Effector CD4-positive, alpha-beta T cell (primary cell): ENCODE measurements around the gene DDI1.
"Not testable (repeated sequence)": the region's sequence is repeated elsewhere in the genome, so short reads cannot be mapped to it uniquely, and the experiment has no call there.

Experiments used
- DNase-seq: peaks from one replicate; pipeline ENCODE4 v3.0.0-alpha.2; 2020

Gene DDI1

DNA sequence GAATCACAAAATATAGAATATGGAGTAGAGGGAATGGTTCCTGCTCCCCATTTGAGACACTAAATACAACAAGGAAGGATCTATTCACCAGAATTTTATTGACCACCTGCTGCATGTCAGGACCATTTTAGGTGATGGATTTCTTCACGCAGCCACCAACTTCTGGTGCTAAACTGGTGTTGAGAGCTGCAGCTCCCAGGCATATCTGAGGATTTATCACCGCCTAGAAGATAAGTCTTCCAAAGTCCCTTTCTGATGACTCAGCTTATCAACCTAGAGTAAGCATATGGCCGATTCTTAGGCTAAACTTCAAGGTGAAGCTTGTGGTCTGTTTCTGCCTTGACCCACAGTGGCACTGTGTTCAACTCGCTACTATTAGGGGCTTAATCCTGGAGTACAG lies 6.7 kb downstream of the DDI1 start:
- DNase-seq: no peak

GRCh38 chr11:104043678-104044239 lies 7.3 kb downstream of the DDI1 start:
- DNase-seq: no peak

DNA sequence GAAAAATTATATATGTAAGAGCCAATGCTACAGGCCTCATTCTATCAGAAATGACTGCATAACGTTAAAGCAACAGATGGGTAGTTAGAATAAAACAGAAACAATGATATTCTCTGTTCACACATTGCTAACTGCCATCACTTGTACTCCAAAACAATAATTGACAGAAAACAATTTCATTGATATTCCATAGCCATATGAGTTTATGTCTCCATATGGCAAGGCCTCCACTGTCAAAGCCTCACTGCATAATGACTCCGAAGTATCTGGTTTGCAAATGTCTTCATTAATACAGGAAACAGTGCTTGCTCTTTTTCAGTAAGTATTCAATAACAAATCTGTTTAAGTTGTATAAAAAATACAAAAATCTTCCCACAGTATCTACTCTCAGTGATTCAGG lies 9.9 kb downstream of the DDI1 start:
- no peak for DNase-seq

DNA sequence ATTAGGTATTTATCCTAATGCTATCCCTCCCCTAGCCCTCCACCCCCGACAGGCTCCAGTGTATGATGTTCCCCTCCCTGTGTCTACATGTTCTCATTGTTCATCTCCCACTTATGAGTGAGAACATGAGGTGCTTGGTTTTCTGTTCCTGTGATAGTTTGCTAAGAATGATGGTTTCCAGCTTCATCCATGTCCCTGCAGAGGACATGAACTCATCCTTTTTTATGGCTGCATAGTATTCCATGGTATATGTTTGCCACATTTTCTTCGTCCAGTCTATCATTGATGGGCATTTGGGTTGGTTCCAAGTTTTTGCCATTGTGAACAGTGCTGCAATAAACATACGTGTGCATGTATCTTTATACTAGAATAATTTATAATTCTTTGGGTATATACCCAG lies 10.4 kb downstream of the DDI1 start:
- not testable (repeated sequence) for DNase-seq

DNA sequence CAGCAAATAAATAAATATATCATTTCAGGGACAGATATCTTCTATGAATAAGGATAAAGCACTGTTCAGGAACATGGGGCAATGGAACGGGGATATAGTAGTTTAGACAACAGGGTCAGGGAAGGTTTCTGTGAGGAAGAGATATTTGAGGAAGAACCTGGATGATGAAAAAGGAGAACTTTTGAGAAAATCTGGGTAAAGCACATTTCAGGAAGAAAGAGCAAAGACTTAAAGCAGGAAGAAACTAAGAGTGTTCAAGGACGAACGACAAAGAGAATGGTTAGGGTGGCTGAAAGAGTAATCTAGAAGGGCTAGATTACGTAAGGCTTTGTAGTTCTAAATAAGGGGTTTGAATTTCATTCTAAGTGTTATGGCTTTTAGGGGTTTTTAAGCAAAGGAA lies 12.7 kb downstream of the DDI1 start:
- no peak for DNase-seq

DNA sequence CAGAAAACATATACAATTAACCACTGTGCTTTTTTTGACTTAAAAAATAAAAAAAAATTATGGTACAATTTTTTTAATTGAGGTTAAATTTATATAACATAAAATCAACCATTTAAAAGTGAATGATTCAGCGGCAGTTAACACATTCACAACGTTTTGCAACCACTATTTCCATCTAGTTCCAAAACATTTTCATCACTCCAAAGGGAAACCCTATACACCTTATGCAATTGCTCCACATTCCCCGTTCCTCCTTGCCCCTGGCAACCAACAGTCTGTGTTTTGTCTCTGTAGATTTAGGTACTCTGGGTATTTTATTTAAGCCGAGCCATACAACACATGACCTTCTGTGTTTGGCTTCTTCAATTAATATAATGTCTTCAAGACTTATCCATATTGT lies 15.3 kb downstream of the DDI1 start:
- no peak for DNase-seq

GRCh38 chr11:104053743-104054478 lies 17.5 kb downstream of the DDI1 start:
- DNase-seq: no peak

DNA sequence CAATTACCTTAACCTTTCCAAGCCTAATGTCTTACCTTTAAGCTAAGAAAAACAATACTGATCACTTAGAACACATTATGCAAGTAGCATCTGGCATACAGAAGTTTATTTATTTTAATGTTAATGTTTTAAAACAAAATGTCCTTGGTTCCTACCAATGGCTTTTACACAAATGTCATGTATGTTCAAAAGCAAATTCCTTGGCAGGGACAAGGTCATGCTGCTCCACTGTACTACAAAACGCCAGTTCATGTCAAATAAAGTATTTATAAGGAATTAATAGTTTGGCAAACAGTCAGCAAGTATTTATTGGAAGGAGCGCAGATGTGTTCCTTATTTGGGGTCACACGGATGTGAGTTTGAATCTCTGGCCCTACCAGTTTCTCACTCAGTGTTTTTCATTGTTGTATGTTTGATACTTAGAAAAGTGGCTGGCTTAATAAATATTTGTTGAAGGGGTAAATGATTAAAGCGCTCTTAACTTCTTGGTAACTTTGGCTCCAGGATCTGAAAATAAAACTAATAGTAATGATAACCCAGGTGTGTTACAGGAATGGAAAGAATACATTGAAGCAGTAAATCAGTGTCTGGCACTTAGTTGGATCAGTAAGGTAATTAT lies 18.6 kb downstream of the DDI1 start:
- no peak for DNase-seq

DNA sequence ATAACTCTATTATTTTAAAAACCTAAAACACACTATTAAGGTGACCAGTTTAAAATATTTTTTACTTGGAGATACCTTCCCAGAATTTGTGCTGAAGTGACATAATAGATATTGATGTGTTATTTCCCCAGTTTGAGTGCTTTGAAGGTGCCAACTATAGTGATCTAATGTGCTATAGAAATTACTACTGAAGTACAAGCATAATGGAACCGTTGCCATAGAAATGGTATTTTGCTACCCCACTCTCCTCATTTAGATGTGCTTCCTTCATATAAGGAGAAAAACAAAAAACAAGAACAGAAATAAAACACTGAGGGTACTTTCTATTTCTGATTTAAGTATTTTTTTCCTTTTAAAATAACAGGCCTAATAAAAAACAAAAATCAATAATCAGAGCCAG lies 19.2 kb downstream of the DDI1 start:
- DNase-seq: no peak

DNA sequence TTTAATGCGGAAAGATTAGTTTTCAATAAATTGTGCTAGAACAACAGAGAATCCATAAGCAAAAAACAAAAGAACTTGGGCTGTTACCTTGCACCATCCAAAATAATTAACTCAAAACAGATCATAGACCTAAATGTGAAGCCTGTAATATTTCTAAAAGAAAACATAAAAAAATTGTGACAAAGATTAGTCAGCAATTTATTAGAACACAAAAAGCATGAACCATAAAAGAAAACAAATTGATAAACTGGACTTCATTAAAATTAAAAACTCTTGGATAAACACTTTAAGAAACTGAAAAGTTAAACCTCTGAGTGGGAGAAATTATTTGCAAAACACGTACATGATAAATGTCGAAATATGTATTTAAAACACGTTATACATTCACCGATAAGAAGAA lies 21.5 kb downstream of the DDI1 start:
- no peak for DNase-seq

DNA sequence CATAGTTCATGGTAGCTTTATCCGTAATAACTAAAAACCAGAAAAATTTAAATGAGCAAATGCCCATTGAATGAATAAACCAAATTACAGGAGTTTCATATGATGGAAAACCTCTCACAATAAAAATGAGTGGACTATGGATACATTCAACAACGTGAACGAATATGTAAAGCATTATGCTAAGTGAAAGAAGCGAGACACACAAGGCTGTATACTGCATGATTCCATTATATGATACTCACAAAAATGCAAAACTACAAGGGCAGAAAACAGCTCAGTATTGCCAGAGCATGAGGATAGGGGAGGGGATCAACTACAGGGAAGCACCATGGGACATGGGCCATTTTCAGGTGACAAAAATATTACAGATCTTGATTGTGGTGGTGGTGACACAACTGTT lies 22.2 kb downstream of the DDI1 start:
- no peak for DNase-seq

GRCh38 chr11:104060004-104060794 lies 23.8 kb downstream of the DDI1 start:
- no peak for DNase-seq

- DNase-seq: no peak
Observed at GRCh38 chr11:104060820-104061219, 24.4 kb downstream of the DDI1 start.

- no peak for DNase-seq
Observed at GRCh38 chr11:104061853-104062521, 25.5 kb downstream of the DDI1 start.

DNA sequence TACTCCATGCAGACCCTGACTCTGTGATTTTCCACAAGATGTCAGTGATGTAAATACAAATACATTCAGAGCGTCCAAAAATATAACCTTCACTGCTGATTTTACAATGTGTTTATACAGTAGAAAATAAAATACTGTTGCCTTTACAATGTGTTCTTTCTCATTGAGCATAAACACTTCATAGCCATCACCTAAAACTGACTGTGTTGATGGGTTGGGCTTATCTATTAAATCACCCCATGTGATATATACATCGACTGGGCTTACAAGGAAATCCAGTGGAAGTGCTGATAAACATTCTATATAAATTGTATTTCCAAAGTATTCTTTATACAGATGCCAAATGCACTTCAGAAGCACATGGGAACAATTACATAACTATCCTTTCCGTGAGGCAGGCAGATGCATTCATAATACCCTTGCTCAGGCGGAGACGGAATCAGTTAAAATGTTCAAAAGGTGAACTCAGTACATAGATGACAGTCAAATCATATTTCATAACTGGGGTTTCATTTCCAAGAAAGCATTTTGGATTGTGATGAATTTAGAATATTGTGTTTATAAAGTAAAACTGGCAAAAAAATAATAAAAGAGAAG lies 27.7 kb downstream of the DDI1 start:
- no peak for DNase-seq

DNA sequence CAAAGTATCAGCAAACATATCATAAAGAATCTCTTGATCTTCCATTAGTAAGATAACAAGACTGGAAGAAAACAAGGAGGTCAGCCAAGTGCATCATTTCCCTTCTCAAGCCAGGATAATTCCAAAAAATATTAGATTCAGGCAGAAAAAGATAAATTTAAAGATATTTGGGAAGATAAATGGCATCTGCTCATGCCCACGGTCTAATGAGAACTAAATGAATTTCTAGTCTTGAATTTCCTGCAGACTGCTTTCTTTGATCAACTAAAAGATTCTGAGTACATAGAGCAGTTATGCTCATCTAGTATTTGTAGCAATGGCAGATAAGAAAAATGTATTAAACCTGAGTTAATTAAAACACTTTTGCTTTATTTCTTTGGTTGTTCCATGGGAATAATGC lies 31.1 kb downstream of the DDI1 start:
- no peak for DNase-seq

DNA sequence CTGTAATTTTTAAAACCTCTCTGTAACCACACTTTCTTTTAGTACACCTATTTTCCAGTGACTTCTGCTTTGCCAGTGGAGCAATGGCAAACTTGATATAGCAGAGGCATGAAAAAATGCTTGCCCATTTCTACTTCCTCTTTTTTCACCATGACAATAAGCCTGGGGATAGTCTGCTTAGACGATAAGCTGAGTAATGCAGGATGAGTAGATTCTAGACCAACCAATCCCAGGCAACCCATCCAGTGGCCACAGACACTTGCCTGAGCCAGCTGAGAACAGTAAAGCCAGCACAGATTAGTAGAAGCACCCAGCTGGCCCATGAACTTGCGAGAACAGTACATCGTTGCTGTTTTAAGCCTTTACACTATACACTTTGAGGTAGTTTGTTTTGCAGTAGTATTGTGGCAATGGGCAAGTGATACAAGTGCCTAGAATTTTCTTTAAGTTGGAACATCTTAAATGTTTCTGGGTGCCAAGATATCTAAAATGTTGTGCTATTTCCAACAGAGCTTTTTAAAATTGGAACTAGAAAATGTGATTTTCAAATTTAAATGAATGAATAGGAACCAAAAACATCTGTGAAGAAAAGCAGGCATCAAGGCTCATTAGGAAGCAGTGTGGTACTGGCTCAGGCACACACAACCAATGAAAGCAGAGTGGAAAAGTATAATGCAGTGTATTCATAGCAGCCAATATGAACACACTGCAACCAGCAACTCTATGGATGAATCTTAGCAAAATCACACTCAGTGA lies 37.7 kb downstream of the DDI1 start:
- DNase-seq: no peak

GRCh38 chr11:104075091-104075490 lies 38.7 kb downstream of the DDI1 start:
- DNase-seq: no peak

DNA sequence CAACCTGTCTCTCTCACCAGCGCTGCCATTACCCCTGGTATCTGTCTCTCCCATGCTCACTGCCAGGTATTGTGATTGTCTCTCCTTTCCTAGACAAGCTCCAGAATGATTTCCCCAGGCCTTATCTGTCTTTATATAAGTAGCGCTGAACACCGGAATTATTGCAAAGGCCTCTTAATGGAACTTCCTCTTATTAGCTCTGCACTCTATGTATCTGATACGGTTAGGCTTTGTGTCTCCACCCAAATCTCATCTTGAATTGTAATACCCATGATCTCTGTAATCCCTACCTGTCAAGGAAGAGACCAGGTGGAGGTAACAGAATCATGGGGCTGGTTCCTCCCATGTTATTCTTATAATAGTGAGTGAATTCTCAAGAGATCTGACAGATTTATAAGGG lies 39.3 kb downstream of the DDI1 start:
- DNase-seq: no peak

DNA sequence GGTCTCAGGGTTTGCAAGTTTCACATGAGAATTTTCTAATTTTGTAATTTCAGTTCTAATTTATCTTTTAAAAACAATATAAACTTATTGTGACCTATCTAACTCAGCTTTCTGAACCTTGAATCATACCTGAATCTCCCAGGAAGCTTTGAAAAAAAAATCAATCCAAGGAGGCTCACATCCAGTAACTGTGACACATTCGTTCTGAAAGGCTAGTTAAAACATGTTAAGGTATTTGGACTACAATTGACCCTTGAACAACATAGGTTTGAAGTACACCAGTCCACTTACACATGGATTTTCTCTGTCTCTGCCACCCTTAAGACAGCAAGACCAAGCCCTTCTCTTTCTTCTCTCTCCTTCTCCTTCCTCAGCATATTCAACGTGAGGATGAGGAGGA lies 40.0 kb downstream of the DDI1 start:
- DNase-seq: no peak

- DNase-seq: no peak
Observed at GRCh38 chr11:104078245-104078644, 41.8 kb downstream of the DDI1 start.

DNA sequence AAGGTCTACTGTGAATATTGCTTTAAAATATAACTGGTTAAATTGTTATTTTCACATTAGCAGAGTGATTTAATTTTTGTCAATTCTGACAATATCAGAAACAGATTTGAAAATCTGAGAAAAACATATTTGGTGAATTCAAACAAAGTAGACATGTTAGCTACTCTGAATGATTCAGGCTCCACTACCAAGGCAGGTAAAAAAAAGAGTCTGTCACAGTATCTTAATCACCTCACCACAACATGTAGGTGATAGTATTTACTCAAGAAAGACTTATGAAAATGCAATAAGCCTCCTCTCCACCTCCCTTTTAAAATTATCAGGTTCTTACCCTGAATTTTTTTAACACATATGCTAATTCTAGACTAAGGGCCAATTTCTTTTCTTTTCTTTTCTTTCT lies 42.6 kb downstream of the DDI1 start:
- DNase-seq: no peak
